Epithelial cell of proximal tubule (primary cell): Measurements from ENCODE around the gene SLC27A4. TPM values are rescaled to one million over a fixed set of nuclear protein-coding genes. Genes with fewer than 3 reads are reported as not detected.

ENCODE experiments used
- DNase-seq: peaks from one replicate; pipeline ENCODE4 v3.0.0-alpha.2; 2011; ENCODE audit warnings: low read depth
- H3K4me3 ChIP-seq: 2 replicates; pipeline ENCODE4 v1.5.1; 2011; ENCODE audit warnings: low read depth, mild to moderate bottlenecking, low read length
- CTCF ChIP-seq: conservative IDR thresholded peaks from 2 replicates; pipeline ENCODE4 v1.5.1; 2012; ENCODE audit warnings: low read depth, mild to moderate bottlenecking, low read length
- total RNA-seq: library from RNA; depleted of rRNA; stranded (reverse); fragments of >200 nt; gene quantifications from 2 replicates; pipeline ENCODE4 v1.2.3, GENCODE V29; 2015

The SLC27A4 gene
- total RNA-seq, 1 donor from 2014 or later = 27.7 TPM

DNA sequence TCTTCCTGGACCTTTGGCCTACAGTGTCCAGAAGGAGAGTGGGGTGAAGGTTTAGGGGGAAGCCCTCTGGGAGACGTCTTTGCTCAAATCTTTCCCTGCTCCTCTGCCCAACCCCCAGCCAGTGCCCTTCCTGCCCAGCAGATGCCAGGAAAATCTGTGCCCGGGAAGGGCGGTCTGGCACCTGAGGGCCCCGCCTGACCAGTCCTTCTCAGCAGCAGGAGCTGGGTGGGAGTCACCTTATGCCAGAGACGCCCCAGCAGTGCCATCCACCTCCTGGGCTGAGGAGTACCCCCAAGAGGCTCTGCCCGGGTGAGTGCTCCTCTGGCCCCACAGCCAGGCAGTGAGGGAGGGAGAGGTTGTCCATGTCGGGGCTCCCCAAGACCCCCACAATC is 65.4 kb downstream of the SLC27A4 start:
- TF ChIP-seq CTCF = no peak
- no peak for DNase-seq

DNA sequence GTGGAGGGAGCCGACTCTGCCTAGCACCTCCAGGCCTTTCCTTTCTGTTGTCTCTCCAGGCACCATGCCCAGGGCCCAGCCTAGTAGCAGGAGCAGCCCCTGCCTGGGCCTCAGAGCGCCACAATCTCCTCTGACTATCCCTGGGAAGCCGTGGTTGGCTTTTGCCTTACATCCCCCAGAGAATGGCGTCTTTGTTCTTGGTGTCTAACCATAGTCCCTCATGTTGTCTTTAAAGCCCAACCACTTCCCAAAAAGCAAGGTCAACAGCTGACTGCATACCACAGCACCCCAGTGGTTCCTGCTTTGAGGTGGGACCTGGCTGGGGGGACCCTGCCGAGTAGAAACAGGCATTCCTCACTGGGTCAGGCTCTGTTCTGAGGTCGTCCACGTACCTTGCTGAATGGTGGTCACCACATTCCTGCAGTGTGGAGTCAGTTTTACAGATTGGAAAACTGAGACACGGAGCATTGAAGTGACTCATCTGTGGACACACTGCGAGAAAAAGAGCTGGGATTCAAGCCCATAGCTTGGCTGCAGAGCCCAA is 66.6 kb downstream of the SLC27A4 start:
- no peak for TF ChIP-seq CTCF
- DNase-seq = no peak
- no peak overlapping the region for H3K4me3 ChIP-seq

More for the DNA sequence above, 65.4 kb downstream of the SLC27A4 start:
- H3K4me3 ChIP-seq = no peak overlapping the region

DNA sequence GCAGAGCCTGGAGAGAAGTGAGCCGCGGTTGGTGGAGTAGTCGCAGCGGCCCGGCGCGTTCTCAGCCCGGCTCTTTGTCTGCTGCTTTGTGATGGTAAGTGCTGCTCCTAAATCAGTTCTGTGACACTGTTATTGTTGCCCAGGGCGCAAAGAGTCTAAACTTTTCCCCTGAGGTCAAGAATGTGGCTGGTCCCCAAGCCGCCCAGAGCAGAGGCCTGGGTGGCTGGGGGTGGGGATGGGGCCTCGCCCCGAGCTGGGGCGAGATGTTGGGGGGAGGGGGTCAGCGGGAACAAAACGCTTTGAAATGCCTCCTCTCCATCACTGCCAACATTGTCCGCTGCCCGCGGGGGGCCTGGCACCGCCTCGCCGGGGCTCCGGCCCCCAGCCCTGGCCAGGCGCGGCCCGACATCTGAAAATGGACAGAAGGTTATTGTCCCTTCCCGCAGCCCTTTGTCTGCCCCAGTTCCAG is 68.7 kb downstream of the SLC27A4 start:
- DNase-seq = no peak
- no peak overlapping the region for H3K4me3 ChIP-seq
- no peak for TF ChIP-seq CTCF

- DNase-seq = no peak
- no peak for TF ChIP-seq CTCF
These were observed 69.1 kb downstream of the SLC27A4 start for GRCh38 chr9:128409450-128409849.

DNA sequence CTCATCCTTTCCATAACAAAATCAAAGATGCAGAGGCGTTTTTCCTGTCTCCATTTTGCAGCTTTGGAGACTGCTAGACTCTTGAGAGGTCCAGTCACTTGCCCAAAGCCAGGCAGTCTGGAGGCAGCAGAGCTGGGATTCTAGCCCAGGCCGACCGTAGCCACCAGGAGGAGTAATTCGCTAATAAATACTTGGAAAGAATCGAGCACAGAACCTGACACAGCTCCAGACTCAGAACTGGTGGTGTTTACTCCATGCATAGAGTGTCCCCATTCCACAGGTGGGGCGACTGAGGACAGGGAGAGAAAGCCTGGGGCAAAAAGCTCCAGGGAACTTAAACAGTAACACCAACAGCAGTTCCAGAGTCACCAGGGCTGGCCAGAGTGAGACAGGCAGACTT is 69.7 kb downstream of the SLC27A4 start:
- TF ChIP-seq CTCF = peak; percentile 33
- DNase-seq = no peak
- no peak overlapping the region for H3K4me3 ChIP-seq

More at GRCh38 chr9:128409450-128409849, 69.1 kb downstream of the SLC27A4 start:
- H3K4me3 ChIP-seq = no peak overlapping the region

Other genes with a start within 250 kb of the SLC27A4 start
- gene PTGES2, start 212.8 kb upstream of the SLC27A4 start, total RNA-seq = 58.5 and 91.0 TPM in 2 replicates
- 45.7 and 106 TPM in 2 replicates for gene LCN2, start 191.1 kb upstream of the SLC27A4 start, total RNA-seq
- gene BBLN, start 180.3 kb upstream of the SLC27A4 start, total RNA-seq = 194 and 269 TPM in 2 replicates
- 56.7 and 76.7 TPM in 2 replicates for gene CIZ1, start 149.0 kb upstream of the SLC27A4 start, total RNA-seq
- gene DNM1, start 137.1 kb upstream of the SLC27A4 start, total RNA-seq = 2.6 and 16.7 TPM in 2 replicates
- gene GOLGA2, start 64.5 kb upstream of the SLC27A4 start, total RNA-seq = 35.9 and 41.3 TPM in 2 replicates
- 25.3 and 37.4 TPM in 2 replicates for gene SWI5, start 64.3 kb upstream of the SLC27A4 start, total RNA-seq
- 14.1 and 20.0 TPM in 2 replicates for gene TRUB2, start 18.1 kb upstream of the SLC27A4 start, total RNA-seq
- 54.2 and 68.8 TPM in 2 replicates for gene COQ4, start 17.7 kb upstream of the SLC27A4 start, total RNA-seq
- 39.4 and 52.1 TPM in 2 replicates for gene URM1, start 30.8 kb downstream of the SLC27A4 start, total RNA-seq
- gene CERCAM, start 80.3 kb downstream of the SLC27A4 start, total RNA-seq = 49.1 and 55.7 TPM in 2 replicates
- gene ODF2, start 115.5 kb downstream of the SLC27A4 start, total RNA-seq = 32.6 and 38.2 TPM in 2 replicates
- gene GLE1, start 164.2 kb downstream of the SLC27A4 start, total RNA-seq = 25.4 and 28.8 TPM in 2 replicates
- gene SPTAN1, start 212.1 kb downstream of the SLC27A4 start, total RNA-seq = 166 and 193 TPM in 2 replicates